Heart left ventricle (tissue), 16 donors: ENCODE results near the gene IFI27L1. TPM values are rescaled to one million over a fixed set of nuclear protein-coding genes. Genes with fewer than 3 reads are reported as not detected.

Source experiments
- ATAC-seq, 4 donors: fragments of 200-7000 bp; cut with Tn5 transposase; one replicate each; pipeline ENCODE4 v1.9.1; 2020 to 2022; ENCODE audit warnings: moderate library complexity in 4 of 4, mild to moderate bottlenecking in 3 of 4, moderate number of reproducible peaks in 1 of 4
- DNase-seq, 5 donors: peaks; one replicate each; pipeline ENCODE4 v3.0.0-alpha.2; 2020
- H3K27ac ChIP-seq, 12 donors: fragments of 200-600 bp; sonication (generic) in 4 of 12; one replicate each; pipeline versions ENCODE4 v1.5.0 to v1.8.0; 2016 to 2022; ENCODE audit warnings: mild to moderate bottlenecking in 2 of 12
- H3K27me3 ChIP-seq, 9 donors: fragments of 200-600 bp; sonication (generic) in 2 of 9; one replicate each; pipeline versions ENCODE4 v1.5.1 to v1.8.0; 2016 to 2022; ENCODE audit warnings: mild to moderate bottlenecking in 3 of 9
- H3K36me3 ChIP-seq, 9 donors: fragments of 200-600 bp; sonication (generic) in 2 of 9; one replicate each; pipeline versions ENCODE4 v1.5.0 to v1.8.0; 2018 to 2022; ENCODE audit warnings: mild to moderate bottlenecking in 2 of 9
- H3K4me1 ChIP-seq, 12 donors: fragments of 200-600 bp; sonication (generic) in 4 of 12; one replicate each; pipeline versions ENCODE4 v1.5.0 to v1.8.0; 2016 to 2022; ENCODE audit warnings: mild to moderate bottlenecking in 3 of 12
- H3K4me3 ChIP-seq, 12 donors: fragments of 200-600 bp; sonication (generic) in 4 of 12; one replicate each; pipeline versions ENCODE4 v1.5.0 to v1.8.0; 2017 to 2022; ENCODE audit warnings: mild to moderate bottlenecking in 9 of 12, moderate library complexity in 4 of 12
- H3K9me3 ChIP-seq, 12 donors: fragments of 200-600 bp; sonication (generic) in 4 of 12; one replicate each; pipeline versions ENCODE4 v1.5.0 to v1.8.0; 2016 to 2022; ENCODE audit warnings: mild to moderate bottlenecking in 1 of 12
- CTCF ChIP-seq, 12 donors: fragments of 200-600 bp; sonication (generic) in 4 of 12; IDR thresholded peaks; one replicate each; pipeline versions ENCODE4 v1.5.0 to v1.8.0; 2018 to 2022; ENCODE audit warnings: antibody characterized with exemption in 12 of 12, mild to moderate bottlenecking in 5 of 12
- POLR2A ChIP-seq, 2 donors: fragments of 450-650 bp; IDR thresholded peaks; one replicate each; pipeline ENCODE4 v1.6.1; 2017; ENCODE audit warnings: antibody characterized with exemption in 2 of 2, mild to moderate bottlenecking in 2 of 2, moderate library complexity in 2 of 2
- WGBS, 4 donors: extraction: QIAGEN DNeasy Blood & Tissue Kit in 2 of 4; methylation state at CpG; one replicate each; pipeline versions ENCODE4 v1.1.5 to v1.1.7; 2013 to 2018; 5-methylcytosine and 5-hydroxymethylcytosine counted together
- intact Hi-C, 10 donors: fragments of 100-400 bp; cut with DNase I; formaldehyde crosslinking; loops; one replicate each; pipeline versions ENCODE4 v1.11.1 to v1.14.2; 2022
- polyA plus RNA-seq, 2 donors: library from polyadenylated mRNA; stranded (reverse); fragments of 200-250 nt; gene quantifications; one replicate each; pipeline ENCODE4 v1.2.3, GENCODE V29; 2013
- total RNA-seq, 9 donors: library from RNA; depleted of rRNA in 2 of 9; stranded (reverse); fragments of >200 nt in 2 of 9; fragmentation: NEBNext Ultra II Directional in 3 of 9; extraction: Animal tissue kit (Norgen Biotek cat#: 25700) in 3 of 9; gene quantifications; one replicate each; pipeline versions ENCODE4 v1.1.0 to v1.2.4, GENCODE V29; 2016 to 2023
- donor health status: ischemic (EF 13 %, LVEDD 7.1; RV severe dilation, severe dysfunction).
- donor health status: healthy with polysubstance abuse.
- donor health status: DM: no; HTN: yes; CAD: no.
- donor health status: DM: no; HTN: no; CAD: no.
- donor health status: ischemic (EF 25% LVEDD 6.9; RV normal size, moderate dysfunction).
- donor health status: ischemic (EF 25% LVEDD 5.7; RV mildly dilated, moderate dysfunction).
- donor health status: healthy.
- donor health status: DM: yes; HTN: yes; CAD: no.
- donor health status: ischemic (EF 35%, LVEDD 5.7; RV mildly dilated, moderate dysfunction).
- donor health status: nonischemic (EF 11% LVEDD 7.7; RV severe dilation, severe dysfunction).
- donor health status: DM: yes; HTN: yes; CAD: no.
- donor health status: PGD.
- donor health status: ischemic (EF 29% LVEDD 5.4; RV normal size, mild dysfunction).
- donor health status: nonischemic (EF 23%, LVEDD 6.1; RV moderate dilation, normal function).

Gene IFI27L1
- total and polyA plus RNA-seq, 11 donors: 8.9 to 45.0 (median 16.8) TPM

GRCh38 chr14:94038921-94039629 is 42.0 kb upstream of the IFI27L1 start:
- Histone ChIP-seq H3K9me3 (peaks cover 0 to 4% (median 0%) of the 10 kb centered on the region in 12 donors), H3K27me3 (no peaks in the 10 kb centered on the region), H3K36me3 (peaks cover 0 to 1% (median 0%) of the 10 kb centered on the region in 9 donors), H3K4me1 (peaks cover 0 to 34% (median 17%) of the 10 kb centered on the region in 12 donors), H3K27ac (no peak overlapping the region), H3K4me3 (no peak overlapping the region)
- ATAC-seq (no peak), DNase-seq (no peak)
- intact Hi-C loops: loop anchor here in 6 of 10 donors (5.0 to 10.0 kb wide), 3 partner anchors 138 to 448 kb away; no protein-coding TSS in a partner anchor
- WGBS, 4 donors: 89 to 96% (median 93%) methylated on average over 11 of the region's 11 CpGs
- TF ChIP-seq POLR2A (IDR thresholded peaks at IDR 0.05) (no peak), CTCF (IDR thresholded peaks at IDR 0.05) (no peak)

- intact Hi-C loops: no loop called here
- no peaks in the 10 kb centered on the region for H3K9me3 ChIP-seq
- H3K4me3 ChIP-seq: no peak overlapping the region
- 84 to 90% (median 86%) methylated on average over 5 of the region's 5 CpGs for WGBS, 4 donors
- no peak for TF ChIP-seq CTCF (IDR thresholded peaks at IDR 0.05)
- no peak for TF ChIP-seq POLR2A (IDR thresholded peaks at IDR 0.05)
- H3K4me1 ChIP-seq: peaks cover 0 to 34% (median 17%) of the 10 kb centered on the region in 12 donors
- no peaks in the 10 kb centered on the region for H3K27me3 ChIP-seq
- ATAC-seq (no peak), DNase-seq (no peak)
- H3K27ac ChIP-seq: no peak overlapping the region
- peaks cover 0 to 13% (median 7%) of the 10 kb centered on the region in 9 donors for H3K36me3 ChIP-seq
These were observed 40.9 kb upstream of the IFI27L1 start for GRCh38 chr14:94040247-94040646.

GRCh38 chr14:94040796-94041195 is 40.3 kb upstream of the IFI27L1 start:
- TF ChIP-seq CTCF (IDR thresholded peaks at IDR 0.05) (no peak), POLR2A (IDR thresholded peaks at IDR 0.05) (no peak)
- no peaks in the 10 kb centered on the region for H3K9me3 ChIP-seq
- ATAC-seq (no peak), DNase-seq (no peak)
- H3K36me3 ChIP-seq: peaks cover 0 to 18% (median 13%) of the 10 kb centered on the region in 9 donors
- 86 to 91% (median 90%) methylated on average over 13 of the region's 13 CpGs for WGBS, 4 donors
- no peak overlapping the region for H3K27ac ChIP-seq
- intact Hi-C loops: no loop called here
- no peak overlapping the region for H3K4me3 ChIP-seq
- H3K27me3 ChIP-seq: no peaks in the 10 kb centered on the region
- peaks cover 0 to 32% (median 17%) of the 10 kb centered on the region in 12 donors for H3K4me1 ChIP-seq

GRCh38 chr14:94041551-94042346 is 39.4 kb upstream of the IFI27L1 start:
- Histone ChIP-seq H3K27me3 (no peaks in the 10 kb centered on the region), H3K9me3 (no peaks in the 10 kb centered on the region), H3K4me1 (peaks cover 0 to 22% (median 16%) of the 10 kb centered on the region in 12 donors), H3K4me3 (no peak overlapping the region), H3K36me3 (peaks cover 0 to 28% (median 21%) of the 10 kb centered on the region in 9 donors), H3K27ac (peak overlapping the region in 9 of 12 donors; percentile 9 to 74 (median 59))
- DNase-seq (peak in 4 of 5 donors; percentile 36 to 72 (median 60)), ATAC-seq (peak; percentile 77 to 87 (median 86))
- 56 to 69% (median 59%) methylated on average over 15 to 18 of the region's 18 CpGs for WGBS, 4 donors
- intact Hi-C loops: no loop called here
- TF ChIP-seq POLR2A (IDR thresholded peaks at IDR 0.05): no peak
- no peak for TF ChIP-seq CTCF (IDR thresholded peaks at IDR 0.05)
